ENCODE measurements around the gene DCAF6.
A peak's percentile ranks its signal among the peaks of the same experiment; 100 is the strongest.
"Not testable (repeated sequence)": the region's sequence is repeated elsewhere in the genome, so short reads cannot be mapped to it uniquely, and the experiment has no call there.

Gene DCAF6

GRCh38 chr1:167924102-167924501 lies 12.4 kb upstream of the DCAF6 start:
- DNase-seq = no peak

- DNase-seq = no peak
Measured at GRCh38 chr1:167924543-167925231, 11.8 kb upstream of the DCAF6 start.

- no peak for DNase-seq
Measured at GRCh38 chr1:167926486-167926997, 9.9 kb upstream of the DCAF6 start.

DNA sequence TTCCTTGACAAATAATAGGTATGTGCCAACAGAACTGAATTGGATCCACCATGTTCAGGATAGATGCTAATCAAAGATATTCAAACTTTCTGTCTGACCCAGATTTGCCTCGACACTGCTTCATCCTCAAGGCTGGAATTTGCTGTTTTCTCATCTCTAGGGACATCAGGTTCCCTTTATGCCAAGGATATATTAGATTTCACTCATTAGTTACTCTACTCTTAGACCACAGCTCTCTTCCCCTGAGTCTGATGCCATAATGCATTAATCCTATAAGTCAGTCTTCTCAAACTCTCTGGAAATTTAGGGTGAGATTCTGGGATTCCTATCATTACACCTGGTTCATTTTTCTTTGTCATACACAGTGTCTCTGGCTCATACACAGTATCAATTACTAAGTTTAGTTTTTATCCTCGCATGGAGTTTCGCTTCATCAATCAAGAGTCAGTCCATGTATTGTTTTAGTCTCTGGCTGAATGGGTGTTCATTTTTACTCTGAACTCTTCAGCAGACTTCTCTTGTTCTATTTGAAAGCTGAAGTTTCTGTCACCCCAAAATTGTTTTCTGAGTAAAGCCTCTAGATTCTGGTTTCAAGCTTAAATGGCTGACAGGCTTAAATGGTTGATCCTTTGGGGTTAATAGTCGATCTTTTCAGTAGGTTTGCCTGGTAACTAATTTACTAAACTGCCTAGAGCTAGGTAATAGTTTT lies 9.3 kb upstream of the DCAF6 start:
- DNase-seq = no peak

DNA sequence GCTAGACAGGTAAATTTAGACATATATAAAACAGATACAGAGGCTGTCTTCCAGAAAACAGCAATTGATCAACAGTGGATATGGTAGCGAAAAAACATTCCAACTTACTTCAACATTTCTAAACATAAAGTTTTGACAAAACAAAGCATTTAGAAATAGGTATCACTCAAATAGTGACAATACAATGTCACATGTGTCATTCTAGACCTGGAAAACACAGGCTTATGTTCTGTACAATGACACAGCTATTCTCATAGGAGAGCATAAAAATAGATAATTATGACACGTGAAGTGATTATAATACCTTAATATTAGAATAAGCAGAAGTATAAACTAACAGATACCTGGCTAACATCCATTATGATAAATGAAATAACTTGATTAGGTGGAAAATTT lies 8.0 kb upstream of the DCAF6 start:
- DNase-seq = no peak

DNA sequence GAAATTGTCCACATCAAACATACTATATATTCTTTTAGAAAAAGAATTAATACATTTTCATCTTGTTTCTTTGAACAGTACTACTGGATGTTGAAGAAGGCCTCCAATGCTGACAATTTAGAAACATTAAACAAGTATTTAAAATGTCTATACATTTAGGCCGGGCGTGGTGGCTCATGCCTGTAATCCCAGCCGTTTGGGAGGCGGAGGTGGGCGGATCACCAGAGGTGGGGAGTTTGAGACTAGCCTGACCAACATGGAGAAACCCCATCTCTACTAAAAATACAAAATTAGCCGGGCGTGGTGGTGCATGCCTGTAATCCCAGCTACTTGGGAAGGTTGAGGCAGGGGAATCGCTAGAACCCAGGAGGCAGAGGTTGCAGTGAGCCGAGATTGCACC lies 7.6 kb upstream of the DCAF6 start:
- DNase-seq = not testable (repeated sequence)

DNA sequence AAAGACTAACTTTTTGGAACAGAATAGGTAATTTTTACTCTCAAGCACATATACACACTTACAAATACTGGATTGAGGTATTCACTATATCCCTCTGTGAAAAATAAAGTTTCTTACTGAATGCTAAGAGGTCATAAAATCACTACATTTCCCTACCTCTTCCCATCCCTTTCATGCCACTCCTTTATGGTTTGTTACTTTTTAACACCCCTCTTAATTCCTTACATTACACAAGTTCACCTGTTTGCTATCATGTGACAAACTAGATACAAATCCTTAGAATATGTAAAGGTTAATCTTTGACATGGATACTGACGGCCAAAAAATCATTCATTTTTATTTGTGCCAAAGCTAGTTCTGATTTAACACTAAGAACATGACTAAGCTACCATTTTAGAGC lies 6.8 kb upstream of the DCAF6 start:
- no peak for DNase-seq

- no peak for DNase-seq
Measured at GRCh38 chr1:167933788-167934187, 2.7 kb upstream of the DCAF6 start.

- DNase-seq = no peak
Measured at GRCh38 chr1:167934426-167935215, 1.9 kb upstream of the DCAF6 start.

GRCh38 chr1:167935216-167936067 lies 1.0 kb upstream of the DCAF6 start:
- DNase-seq = peak; percentile 56

DNA sequence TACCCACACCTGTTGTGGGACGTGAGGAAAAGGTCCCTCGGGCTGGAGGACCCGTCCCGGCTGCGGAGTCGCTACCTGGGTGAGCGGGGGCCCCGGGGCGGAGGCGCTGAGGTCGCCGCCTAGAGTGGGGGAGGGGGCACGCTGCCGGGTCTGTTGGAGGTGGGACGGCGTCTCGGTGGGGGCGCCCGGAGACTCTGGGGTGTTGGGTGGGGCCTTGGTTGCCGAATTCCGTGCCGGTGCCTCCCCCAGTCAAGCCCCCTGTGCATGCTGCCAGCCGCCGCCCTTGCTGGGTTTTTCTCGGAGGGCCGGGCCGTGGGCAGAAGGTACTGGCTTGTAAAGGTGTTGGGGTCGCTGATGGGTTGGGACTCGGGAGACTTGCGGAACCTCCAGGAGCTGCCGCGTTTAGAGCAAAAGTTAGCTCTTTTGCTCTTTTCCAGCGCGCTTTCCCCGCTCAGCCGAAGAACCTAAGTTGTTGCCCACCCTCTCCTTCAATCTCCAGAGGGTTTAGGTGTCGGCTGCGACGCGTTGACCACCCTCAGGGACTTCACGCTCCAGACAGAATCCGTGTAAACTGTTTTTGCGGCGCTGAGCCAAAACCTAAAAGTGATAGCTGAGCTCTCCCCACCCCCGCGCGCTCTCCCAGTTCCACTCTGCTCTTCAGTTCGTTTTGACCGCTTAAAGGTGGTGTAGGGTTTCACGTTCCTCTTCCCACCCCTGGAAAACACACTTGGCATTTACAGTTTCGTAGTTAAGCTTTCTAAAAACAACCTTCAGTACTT lies 636 bp downstream of the DCAF6 start, which contains the start of gene MPC2:
Gene MPC2, minus strand, starts transcription at position 143 of the 779 bp plus-strand sequence. CDS start 1,231 bp downstream, outside the sequence.
- peak; percentile 61 for DNase-seq

DNA sequence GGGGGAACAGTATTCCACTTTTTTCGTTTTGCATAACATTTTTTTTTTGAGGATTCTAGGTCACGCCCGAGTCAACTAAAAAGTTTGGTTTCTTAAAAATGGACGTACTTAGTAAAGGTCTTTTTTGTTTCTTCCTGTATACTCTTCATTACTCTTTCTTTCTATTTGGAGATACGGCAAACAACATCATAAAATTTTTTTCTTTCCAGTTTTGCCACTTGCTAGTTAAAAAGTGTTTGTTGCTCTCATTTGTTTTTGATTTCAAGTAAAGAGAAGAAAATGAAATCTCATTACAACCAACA lies 1.2 kb downstream of the DCAF6 start:
- DNase-seq = no peak

DNA sequence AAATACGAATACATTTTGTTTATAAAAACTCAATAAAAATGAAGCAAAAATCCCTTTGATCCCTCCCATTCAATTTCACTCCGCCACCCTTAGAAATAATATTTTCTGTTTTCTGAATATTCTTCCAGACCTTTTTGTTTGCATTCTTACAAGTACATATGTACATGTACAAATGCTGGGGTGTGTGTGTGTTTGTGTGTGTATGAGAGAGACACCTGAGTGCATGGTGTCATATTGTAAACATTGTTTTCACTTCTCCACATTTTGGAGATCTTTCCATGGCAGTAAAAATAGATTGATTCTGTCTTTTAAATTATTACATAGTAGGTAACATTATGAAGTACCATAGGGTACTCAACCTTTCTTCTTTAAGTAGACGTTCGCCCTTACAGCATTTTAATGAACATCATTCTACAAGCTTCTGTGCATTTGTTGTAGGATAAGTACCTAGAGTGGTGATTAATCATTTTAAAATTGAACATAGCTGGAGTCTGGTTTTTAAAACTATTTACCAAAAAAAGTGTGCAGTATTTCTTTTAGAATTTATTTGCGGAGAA lies 1.7 kb downstream of the DCAF6 start:
- no peak for DNase-seq

DNA sequence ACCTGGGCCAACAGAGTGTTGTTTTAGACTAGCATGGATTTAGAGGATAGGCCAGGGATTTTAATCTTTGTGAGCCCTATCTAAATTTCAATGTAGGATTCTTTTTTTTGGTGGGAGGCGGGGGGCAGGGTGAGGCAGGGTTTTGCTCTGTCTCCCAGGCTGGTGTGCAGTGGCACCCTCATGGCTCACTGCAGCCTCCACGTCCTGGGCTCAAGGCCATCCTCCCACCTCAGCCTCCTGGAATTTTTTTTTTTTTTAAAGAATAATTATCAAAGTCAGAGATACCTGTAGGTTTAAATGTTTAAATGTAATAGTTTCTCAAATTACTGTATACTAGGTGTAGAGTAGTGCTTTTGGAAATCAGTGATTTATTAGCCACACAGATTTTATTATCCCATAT lies 3.8 kb downstream of the DCAF6 start:
- DNase-seq = no peak

- DNase-seq = no peak
Measured at GRCh38 chr1:167943541-167943940, 7.1 kb downstream of the DCAF6 start.

DNA sequence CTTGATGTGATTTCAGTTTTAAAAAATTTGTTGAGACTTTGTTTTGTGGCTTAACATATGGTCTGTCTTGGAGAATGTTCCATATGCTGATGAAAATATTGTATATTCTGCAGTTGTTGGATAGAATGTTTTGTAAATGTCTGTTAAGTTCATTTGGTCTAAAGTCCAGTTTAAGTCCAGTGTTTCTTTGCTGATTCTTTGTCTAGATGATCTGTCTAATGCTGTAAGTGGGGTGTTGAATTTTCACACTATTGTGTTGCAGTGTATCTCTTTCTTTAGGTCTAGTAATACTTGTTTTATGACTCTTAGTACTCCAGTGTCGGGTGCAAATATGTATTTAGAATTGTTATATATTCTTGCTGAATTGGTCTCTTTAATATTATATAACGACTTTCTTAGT lies 11.2 kb downstream of the DCAF6 start:
- DNase-seq = no peak

- DNase-seq = no peak
Measured at GRCh38 chr1:167949785-167950184, 13.3 kb downstream of the DCAF6 start.

DNA sequence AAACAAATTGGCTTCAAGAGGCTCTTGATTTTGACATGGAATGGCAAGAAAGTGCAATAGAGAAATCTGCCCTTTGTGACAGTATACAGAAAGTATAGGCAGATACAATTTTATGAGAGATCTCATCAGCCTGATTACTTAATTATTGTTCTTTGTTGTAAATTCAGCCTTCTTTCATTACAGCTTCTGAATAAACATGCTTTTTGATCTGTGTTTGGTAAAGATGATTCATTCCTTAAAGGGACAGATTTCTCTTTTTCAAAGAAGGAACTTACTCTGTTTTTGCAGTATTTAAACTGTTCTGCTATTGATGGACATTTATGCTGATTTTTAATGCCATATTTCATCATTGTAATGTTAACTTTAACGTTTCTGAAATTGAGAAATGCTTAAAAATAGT lies 14.1 kb downstream of the DCAF6 start:
- DNase-seq = no peak

- no peak for DNase-seq
Measured at GRCh38 chr1:167955915-167956314, 19.4 kb downstream of the DCAF6 start.

GRCh38 chr1:167957710-167958109 lies 21.2 kb downstream of the DCAF6 start:
- DNase-seq = no peak

- no peak for DNase-seq
Measured at GRCh38 chr1:167964646-167965045, 28.2 kb downstream of the DCAF6 start.

DNA sequence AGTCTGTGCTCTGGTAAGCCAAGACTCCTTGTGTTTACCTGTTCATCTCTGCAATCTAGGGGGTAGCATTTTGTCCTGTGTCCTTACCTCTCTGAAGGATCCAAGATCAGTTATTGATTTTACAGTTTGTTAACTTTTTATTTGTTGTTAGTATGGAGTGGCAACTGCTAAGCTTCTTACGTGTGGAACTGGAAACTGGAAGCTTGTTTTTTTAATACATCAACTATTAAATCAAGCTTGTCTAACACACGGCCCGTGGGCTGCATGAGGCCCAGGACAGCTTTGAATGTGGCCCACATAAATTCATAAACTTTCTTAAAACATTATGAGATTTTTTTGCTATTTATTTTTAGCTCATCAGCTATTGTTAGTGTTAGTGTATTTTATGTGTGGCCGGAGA lies 29.6 kb downstream of the DCAF6 start:
- DNase-seq = no peak

Measured in DMS79 treated with DMSO at 0.1 percent for 48 hours (cell line).